ENCODE data around the gene CNOT6L. TPM values are rescaled to one million over a fixed set of nuclear protein-coding genes. Genes with fewer than 3 reads are reported as not detected.
A peak's percentile ranks its signal among the peaks of the same experiment; 100 is the strongest.

The CNOT6L gene
- total RNA-seq, 1 experiment from 2014 or later: 29.4 TPM

DNA sequence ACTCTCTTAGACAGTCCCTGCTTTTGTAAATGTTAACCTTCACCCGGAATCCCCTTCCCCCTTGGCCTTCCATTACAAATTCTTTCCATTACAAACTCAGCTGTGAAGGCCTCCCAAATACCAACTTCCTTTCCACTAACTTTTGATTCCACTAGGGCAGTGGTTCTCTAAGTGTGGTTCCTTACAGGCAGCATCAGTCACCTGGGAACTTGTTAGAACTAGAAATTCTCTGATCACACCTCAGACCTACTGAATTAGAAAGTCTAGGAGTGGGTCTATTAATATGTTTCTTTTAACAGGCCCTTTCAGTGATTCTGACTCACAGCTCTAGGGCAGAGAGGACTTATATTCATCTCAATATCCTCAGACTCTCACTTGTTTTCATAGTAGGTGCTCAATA is 24.5 kb upstream of the CNOT6L start:
- ATAC-seq (no peak), DNase-seq (ENCODE audit: low read depth, low spot score) (no peak)
- RAD21 ChIA-PET (ENCODE audit: low non-redundant PET in 1 of 2, low total read pairs in 2 of 2, uncharacterized antibody in 2 of 2, unreplicated experiment in 2 of 2): no interaction called here
- Histone ChIP-seq H3K9me2 (ENCODE audit: insufficient read depth) (no peaks in the 10 kb centered on the region), H4K20me1 (ENCODE audit: insufficient read depth) (no peaks in the 10 kb centered on the region), H3K4me2 (ENCODE audit: low read length) (no peak overlapping the region), H3K27me3 (ENCODE audit: insufficient read depth, low read length) (no peaks in the 10 kb centered on the region), H3K9ac (ENCODE audit: low read length) (no peak overlapping the region), H3K4me3 (replicated peaks in 1 of 2; ENCODE audit: low read depth in 1 of 2, low read length in 2 of 2) (no peak overlapping the region), H3K9me3 (ENCODE audit: control insufficient read depth in 1 of 2, insufficient read depth in 1 of 2, low read depth in 1 of 2, low read length in 2 of 2) (no peaks in the 10 kb centered on the region), H3K36me3 (ENCODE audit: control insufficient read depth in 1 of 2, insufficient read depth in 2 of 2, low read length in 2 of 2) (no peaks in the 10 kb centered on the region; a peak in 1 of 4 replicates), H3K79me2 (ENCODE audit: insufficient read depth, low read length) (no peaks in the 10 kb centered on the region), H2AFZ (ENCODE audit: low read depth, low read length, poor library complexity, severe bottlenecking) (peak overlapping the region; percentile 52), H3K27ac (ENCODE audit: low read depth, low read length) (no peak overlapping the region), H3K4me1 (ENCODE audit: control insufficient read depth in 1 of 2, insufficient read depth in 2 of 2, low read length in 2 of 2) (no peaks in the 10 kb centered on the region)
- no TSS peak for BruUV-seq (replicated peaks)
- TF ChIP-seq FOSL1 (IDR thresholded peaks at IDR 0.05; ENCODE audit: low read depth) (no peak), SIN3A (IDR thresholded peaks at IDR 0.05; ENCODE audit: low read depth) (no peak), YY1 (IDR thresholded peaks at IDR 0.05; ENCODE audit: extremely low read depth, insufficient replicate concordance, low read depth, low read length) (no peak), SP1 (IDR thresholded peaks at IDR 0.05; ENCODE audit: low read depth) (no peak), ZNF274 (IDR thresholded peaks at IDR 0.05; ENCODE audit: low read depth, low read length) (no peak), POLR2AphosphoS5 (IDR thresholded peaks at IDR 0.05; ENCODE audit: low read depth, low read length) (no peak), ZFX (IDR thresholded peaks at IDR 0.05) (no peak)
- TF ChIP-seq, protein P1, sequence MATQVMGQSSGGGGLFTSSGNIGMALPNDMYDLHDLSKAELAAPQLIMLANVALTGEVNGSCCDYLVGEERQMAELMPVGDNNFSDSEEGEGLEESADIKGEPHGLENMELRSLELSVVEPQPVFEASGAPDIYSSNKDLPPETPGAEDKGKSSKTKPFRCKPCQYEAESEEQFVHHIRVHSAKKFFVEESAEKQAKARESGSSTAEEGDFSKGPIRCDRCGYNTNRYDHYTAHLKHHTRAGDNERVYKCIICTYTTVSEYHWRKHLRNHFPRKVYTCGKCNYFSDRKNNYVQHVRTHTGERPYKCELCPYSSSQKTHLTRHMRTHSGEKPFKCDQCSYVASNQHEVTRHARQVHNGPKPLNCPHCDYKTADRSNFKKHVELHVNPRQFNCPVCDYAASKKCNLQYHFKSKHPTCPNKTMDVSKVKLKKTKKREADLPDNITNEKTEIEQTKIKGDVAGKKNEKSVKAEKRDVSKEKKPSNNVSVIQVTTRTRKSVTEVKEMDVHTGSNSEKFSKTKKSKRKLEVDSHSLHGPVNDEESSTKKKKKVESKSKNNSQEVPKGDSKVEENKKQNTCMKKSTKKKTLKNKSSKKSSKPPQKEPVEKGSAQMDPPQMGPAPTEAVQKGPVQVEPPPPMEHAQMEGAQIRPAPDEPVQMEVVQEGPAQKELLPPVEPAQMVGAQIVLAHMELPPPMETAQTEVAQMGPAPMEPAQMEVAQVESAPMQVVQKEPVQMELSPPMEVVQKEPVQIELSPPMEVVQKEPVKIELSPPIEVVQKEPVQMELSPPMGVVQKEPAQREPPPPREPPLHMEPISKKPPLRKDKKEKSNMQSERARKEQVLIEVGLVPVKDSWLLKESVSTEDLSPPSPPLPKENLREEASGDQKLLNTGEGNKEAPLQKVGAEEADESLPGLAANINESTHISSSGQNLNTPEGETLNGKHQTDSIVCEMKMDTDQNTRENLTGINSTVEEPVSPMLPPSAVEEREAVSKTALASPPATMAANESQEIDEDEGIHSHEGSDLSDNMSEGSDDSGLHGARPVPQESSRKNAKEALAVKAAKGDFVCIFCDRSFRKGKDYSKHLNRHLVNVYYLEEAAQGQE (IDR thresholded peaks at IDR 0.05; ENCODE audit: low read depth): no peak
- TF ChIP-seq, protein P2, sequence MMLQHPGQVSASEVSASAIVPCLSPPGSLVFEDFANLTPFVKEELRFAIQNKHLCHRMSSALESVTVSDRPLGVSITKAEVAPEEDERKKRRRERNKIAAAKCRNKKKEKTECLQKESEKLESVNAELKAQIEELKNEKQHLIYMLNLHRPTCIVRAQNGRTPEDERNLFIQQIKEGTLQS (IDR thresholded peaks at IDR 0.05): no peak
- TF ChIP-seq, protein P3, sequence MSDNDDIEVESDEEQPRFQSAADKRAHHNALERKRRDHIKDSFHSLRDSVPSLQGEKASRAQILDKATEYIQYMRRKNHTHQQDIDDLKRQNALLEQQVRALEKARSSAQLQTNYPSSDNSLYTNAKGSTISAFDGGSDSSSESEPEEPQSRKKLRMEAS (IDR thresholded peaks at IDR 0.05): no peak
- intact Hi-C loops (cut with micrococcal nuclease): no loop called here
- CTCF ChIA-PET: no interaction called here
- POLR2A ChIA-PET: no interaction called here

All from HCT116 (cell line).